HL-60/S4 treated with phorbol 12-myristate 13-acetate at 8.2 ng/mL for 4 days and 3 days (cell line): ENCODE results near the gene CDR2.
"Not testable (repeated sequence)": the region's sequence is repeated elsewhere in the genome, so short reads cannot be mapped to it uniquely, and the experiment has no call there.

ENCODE experiments used
- in situ Hi-C: fragments of 300-500 bp; cut with MboI; formaldehyde crosslinking; loops from 2 replicates; pipeline ENCODE4 v1.15.0; 2022; ENCODE audit warnings: low sequenced_read_pairs

Gene CDR2

GRCh38 chr16:22353191-22353919 lies 21.1 kb downstream of the CDR2 start:
- in situ Hi-C loops: no loop called here

- in situ Hi-C loops: no loop called here
Observed at GRCh38 chr16:22352723-22353122, 21.7 kb downstream of the CDR2 start.

GRCh38 chr16:22352140-22352539 lies 22.3 kb downstream of the CDR2 start:
- in situ Hi-C loops: no loop called here

- in situ Hi-C loops: not testable (repeated sequence)
Observed at GRCh38 chr16:22351017-22351416, 23.4 kb downstream of the CDR2 start.

GRCh38 chr16:22348291-22348690 lies 26.1 kb downstream of the CDR2 start:
- in situ Hi-C loops: loop anchor here (10.0 kb wide), 1 partner anchor 67 kb away; no protein-coding TSS in a partner anchor

- in situ Hi-C loops: loop anchor here (10.0 kb wide), 1 partner anchor 68 kb away; no protein-coding TSS in a partner anchor
Observed at GRCh38 chr16:22347100-22347820, 27.2 kb downstream of the CDR2 start.

GRCh38 chr16:22346483-22346882 lies 27.9 kb downstream of the CDR2 start:
- in situ Hi-C loops: loop anchor here (10.0 kb wide), 1 partner anchor 68 kb away; no protein-coding TSS in a partner anchor

GRCh38 chr16:22342082-22342481 lies 32.3 kb downstream of the CDR2 start:
- in situ Hi-C loops: loop anchor here (10.0 kb wide), 1 partner anchor 73 kb away; no protein-coding TSS in a partner anchor

GRCh38 chr16:22340945-22341344 lies 33.5 kb downstream of the CDR2 start:
- in situ Hi-C loops: loop anchor here (10.0 kb wide), 1 partner anchor 74 kb away; no protein-coding TSS in a partner anchor

- in situ Hi-C loops: no loop called here
Observed at GRCh38 chr16:22337849-22338635, 36.4 kb downstream of the CDR2 start.

- in situ Hi-C loops: no loop called here
Observed at GRCh38 chr16:22337045-22337444, 37.4 kb downstream of the CDR2 start.

- in situ Hi-C loops: no loop called here
Observed at GRCh38 chr16:22336581-22336980, 37.8 kb downstream of the CDR2 start.

- in situ Hi-C loops: no loop called here
Observed at GRCh38 chr16:22335668-22336246, 38.7 kb downstream of the CDR2 start.

- in situ Hi-C loops: no loop called here
Observed at GRCh38 chr16:22333457-22333994, 40.9 kb downstream of the CDR2 start.

- in situ Hi-C loops: no loop called here
Observed at GRCh38 chr16:22330326-22330725, 44.1 kb downstream of the CDR2 start.

GRCh38 chr16:22329199-22329695 lies 45.2 kb downstream of the CDR2 start:
- in situ Hi-C loops: no loop called here

- in situ Hi-C loops: no loop called here
Observed at GRCh38 chr16:22328081-22328725, 46.2 kb downstream of the CDR2 start.

GRCh38 chr16:22327446-22327775 lies 47.0 kb downstream of the CDR2 start:
- in situ Hi-C loops: no loop called here

- in situ Hi-C loops: no loop called here
Observed at GRCh38 chr16:22326771-22327445, 47.5 kb downstream of the CDR2 start.

GRCh38 chr16:22326369-22326652 lies 48.1 kb downstream of the CDR2 start:
- in situ Hi-C loops: no loop called here
